DMS153 treated with DMSO at 0.1 percent for 48 hours (cell line): ENCODE measurements around the gene ITGB7.
"Not testable (repeated sequence)": the region's sequence is repeated elsewhere in the genome, so short reads cannot be mapped to it uniquely, and the experiment has no call there.

Source experiments
- DNase-seq: peaks from one replicate; lab custom pipeline; 2025; ENCODE audit not compliant: unreplicated experiment; lab: John Stamatoyannopoulos, UW

ITGB7 gene

GRCh38 chr12:53180931-53181645 is 26.0 kb downstream of the ITGB7 start:
- peak; percentile 36 for DNase-seq

- peak; percentile 88 for DNase-seq
These were observed 26.7 kb downstream of the ITGB7 start, which contains the start of the genes CSAD and ZNF740 for GRCh38 chr12:53180220-53180930. Gene CSAD (minus strand): TSS chr12:53180925. CDS start chr12:53173470, 7,455 bp downstream. Gene ZNF740 (plus strand): TSS chr12:53180722. CDS start chr12:53181984, 1,262 bp downstream.

GRCh38 chr12:53179687-53180219 is 27.3 kb downstream of the ITGB7 start:
- no peak for DNase-seq

- DNase-seq: not testable (repeated sequence)
These were observed 28.2 kb downstream of the ITGB7 start for GRCh38 chr12:53178803-53179202.

- peak; percentile 4 for DNase-seq
These were observed 29.6 kb downstream of the ITGB7 start for GRCh38 chr12:53177447-53177846.

GRCh38 chr12:53176750-53177149 is 30.3 kb downstream of the ITGB7 start:
- DNase-seq: no peak

- peak; percentile 88 for DNase-seq
These were observed 32.1 kb downstream of the ITGB7 start for GRCh38 chr12:53174881-53175491.

GRCh38 chr12:53173085-53173715 is 33.9 kb downstream of the ITGB7 start:
- no peak for DNase-seq

GRCh38 chr12:53172352-53172751 is 34.7 kb downstream of the ITGB7 start:
- DNase-seq: no peak

GRCh38 chr12:53171725-53172329 is 35.2 kb downstream of the ITGB7 start:
- peak; percentile 19 for DNase-seq

- no peak for DNase-seq
These were observed 36.0 kb downstream of the ITGB7 start for GRCh38 chr12:53170876-53171724.

- DNase-seq: no peak
These were observed 36.8 kb downstream of the ITGB7 start for GRCh38 chr12:53170215-53170614.

- no peak for DNase-seq
These were observed 37.4 kb downstream of the ITGB7 start for GRCh38 chr12:53169644-53170043.

GRCh38 chr12:53166837-53167236 is 40.2 kb downstream of the ITGB7 start:
- DNase-seq: no peak

GRCh38 chr12:53163008-53163407 is 44.0 kb downstream of the ITGB7 start:
- not testable (repeated sequence) for DNase-seq

GRCh38 chr12:53161119-53161911 is 45.7 kb downstream of the ITGB7 start:
- DNase-seq: no peak

- no peak for DNase-seq
These were observed 46.4 kb downstream of the ITGB7 start for GRCh38 chr12:53160673-53161072.

- DNase-seq: no peak
These were observed 47.1 kb downstream of the ITGB7 start for GRCh38 chr12:53160000-53160399.
